Natural killer cell (primary cell): Measurements from ENCODE around the gene CLIC5. TPM values are rescaled to one million over a fixed set of nuclear protein-coding genes. Genes with fewer than 3 reads are reported as not detected.

ENCODE experiments used
- ATAC-seq, 3 donors: fragments of 150-1000 bp in 2 of 3; fragments of 200-7000 bp in 1 of 3; cut with Tn5 transposase; 1 replicate in 1 of 3; 2 replicates in 2 of 3; pipeline ENCODE4 v1.10.0; 2021; ENCODE audit warnings: mild to moderate bottlenecking in 2 of 3, moderate library complexity in 2 of 3
- DNase-seq, 2 donors: peaks; one replicate each; pipeline versions ENCODE4 v3.0.0 to v3.0.0-alpha.2; 2013 to 2021; ENCODE audit warnings: mixed read lengths in 1 of 2
- H3K27ac ChIP-seq: one replicate; pipeline ENCODE4 v1.5.1; 2013; ENCODE audit warnings: mild to moderate bottlenecking, low read length
- H3K27me3 ChIP-seq: one replicate; pipeline ENCODE4 v1.6.1; 2013; ENCODE audit warnings: low read length; ENCODE audit not compliant: control insufficient read depth, insufficient read depth
- H3K36me3 ChIP-seq: one replicate; pipeline ENCODE4 v1.6.1; 2013; ENCODE audit warnings: low read length; ENCODE audit not compliant: control insufficient read depth, insufficient read depth
- H3K4me1 ChIP-seq: one replicate; pipeline ENCODE4 v1.6.1; 2013; ENCODE audit warnings: low read length; ENCODE audit not compliant: control insufficient read depth, insufficient read depth
- H3K4me3 ChIP-seq: one replicate; pipeline ENCODE4 v1.5.1; 2013; ENCODE audit warnings: low read length
- H3K9me3 ChIP-seq: one replicate; pipeline ENCODE4 v1.6.1; 2013; ENCODE audit warnings: low read length; ENCODE audit not compliant: control insufficient read depth, insufficient read depth
- H3K27ac Mint-ChIP-seq, 2 donors: one replicate each; pipeline ENCODE4 v1.8.0; 2022; ENCODE audit warnings: mild to moderate bottlenecking in 2 of 2, mixed read lengths in 2 of 2, moderate library complexity in 1 of 2
- H3K27me3 Mint-ChIP-seq, 2 donors: one replicate each; pipeline ENCODE4 v1.8.0; 2022; ENCODE audit warnings: low read depth in 2 of 2, mixed read lengths in 2 of 2
- H3K36me3 Mint-ChIP-seq: one replicate; pipeline ENCODE4 v1.8.0; 2022; ENCODE audit warnings: mixed read lengths
- H3K4me1 Mint-ChIP-seq, 2 donors: one replicate each; pipeline ENCODE4 v1.8.0; 2022; ENCODE audit warnings: mixed read lengths in 2 of 2
- H3K4me3 Mint-ChIP-seq: one replicate; pipeline ENCODE4 v1.8.0; 2022; ENCODE audit warnings: mild to moderate bottlenecking, moderate library complexity, mixed read lengths
- H3K9me3 Mint-ChIP-seq, 2 donors: one replicate each; pipeline ENCODE4 v1.8.0; 2022; ENCODE audit warnings: mixed read lengths in 2 of 2
- WGBS: methylation state at CpG from one replicate; pipeline ENCODE4 v1.1.7; 2013; ENCODE audit warnings: missing lambda C conversion rate; ENCODE audit not compliant: insufficient coverage; 5-methylcytosine and 5-hydroxymethylcytosine counted together
- intact Hi-C: fragments of 100-400 bp; cut with micrococcal nuclease; formaldehyde crosslinking; loops from one replicate; pipeline ENCODE4 v1.14.2; 2022
- total RNA-seq, 4 donors: library from RNA; stranded (reverse); fragments of 120-200 nt in 1 of 4; gene quantifications; one replicate each; pipeline versions ENCODE4 v1.2.3 to v1.2.4, GENCODE V29; 2013 to 2022
- TF ChIP-seq, protein P1 (sequence below): fragments of 200-600 bp; IDR thresholded peaks from one replicate; pipeline ENCODE4 v1.8.0; 2022; ENCODE audit warnings: antibody characterized with exemption

The CLIC5 gene
- total RNA-seq, 3 donors from 2014 or later (not counting 1 experiment from before 2014, with no cell fraction given) = 0.52 to 1.7 (median 1.4) TPM

DNA sequence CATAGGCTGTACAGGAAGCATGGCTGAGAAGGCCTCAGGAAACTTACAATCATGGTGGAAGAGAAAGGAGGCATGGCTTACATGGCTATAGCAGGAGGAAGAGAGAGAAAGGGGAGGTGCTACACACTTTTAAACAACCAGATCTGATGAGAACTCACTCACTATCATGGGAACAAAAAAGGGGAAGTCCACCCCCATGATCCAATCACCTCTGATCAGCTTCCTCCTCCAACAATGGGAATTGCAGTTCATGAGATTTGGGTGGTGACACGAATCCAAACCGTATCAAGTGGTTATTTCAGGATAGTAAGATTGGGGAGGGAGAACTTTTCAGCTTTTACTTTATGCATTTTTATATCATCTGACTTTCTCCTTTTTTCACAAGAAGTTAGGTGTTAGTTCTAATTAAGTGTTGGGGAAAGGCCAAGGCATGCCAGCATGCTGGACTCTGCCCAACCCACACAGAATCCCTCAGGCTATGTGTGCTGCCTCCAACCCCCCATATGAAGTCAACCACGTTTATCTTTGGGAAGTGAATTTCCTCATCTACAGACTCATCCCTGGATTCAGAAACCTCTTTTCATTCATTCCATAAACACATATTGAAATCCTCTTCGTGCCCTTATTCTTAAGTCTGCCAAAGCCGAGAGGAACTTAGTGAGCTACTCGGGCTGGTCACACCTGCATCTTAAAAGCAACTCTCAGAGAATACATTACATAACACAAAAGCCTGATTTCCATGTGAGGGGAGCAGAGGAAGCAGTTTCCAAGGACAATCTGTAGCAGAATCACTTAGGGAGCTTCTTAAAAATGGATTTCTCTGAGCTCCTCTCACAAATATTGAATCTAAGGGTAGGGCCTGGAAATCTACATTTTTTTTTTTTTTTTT is 16.7 kb upstream of the CLIC5 start:
- intact Hi-C loops = no loop called here
- DNase-seq = no peak
- no peaks in the 10 kb centered on the region for H3K36me3 ChIP-seq
- Mint-ChIP-seq H3K36me3 (no peaks in the 10 kb centered on the region), H3K27me3 (peaks cover 15 to 16% of the 10 kb centered on the region in 2 donors), H3K9me3 (no peaks in the 10 kb centered on the region), H3K27ac (no peak overlapping the region), H3K4me3 (no peak overlapping the region), H3K4me1 (no peaks in the 10 kb centered on the region)
- no peaks in the 10 kb centered on the region for H3K9me3 ChIP-seq
- ATAC-seq = no peak
- no peak overlapping the region for H3K4me3 ChIP-seq
- H3K4me1 ChIP-seq = no peaks in the 10 kb centered on the region
- TF ChIP-seq, protein P1, sequence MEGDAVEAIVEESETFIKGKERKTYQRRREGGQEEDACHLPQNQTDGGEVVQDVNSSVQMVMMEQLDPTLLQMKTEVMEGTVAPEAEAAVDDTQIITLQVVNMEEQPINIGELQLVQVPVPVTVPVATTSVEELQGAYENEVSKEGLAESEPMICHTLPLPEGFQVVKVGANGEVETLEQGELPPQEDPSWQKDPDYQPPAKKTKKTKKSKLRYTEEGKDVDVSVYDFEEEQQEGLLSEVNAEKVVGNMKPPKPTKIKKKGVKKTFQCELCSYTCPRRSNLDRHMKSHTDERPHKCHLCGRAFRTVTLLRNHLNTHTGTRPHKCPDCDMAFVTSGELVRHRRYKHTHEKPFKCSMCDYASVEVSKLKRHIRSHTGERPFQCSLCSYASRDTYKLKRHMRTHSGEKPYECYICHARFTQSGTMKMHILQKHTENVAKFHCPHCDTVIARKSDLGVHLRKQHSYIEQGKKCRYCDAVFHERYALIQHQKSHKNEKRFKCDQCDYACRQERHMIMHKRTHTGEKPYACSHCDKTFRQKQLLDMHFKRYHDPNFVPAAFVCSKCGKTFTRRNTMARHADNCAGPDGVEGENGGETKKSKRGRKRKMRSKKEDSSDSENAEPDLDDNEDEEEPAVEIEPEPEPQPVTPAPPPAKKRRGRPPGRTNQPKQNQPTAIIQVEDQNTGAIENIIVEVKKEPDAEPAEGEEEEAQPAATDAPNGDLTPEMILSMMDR = no peak
- WGBS = 92% methylated on average over 4 of the region's 6 CpGs
- no peak overlapping the region for H3K27ac ChIP-seq
- peaks cover 4% of the 10 kb centered on the region for H3K27me3 ChIP-seq

DNA sequence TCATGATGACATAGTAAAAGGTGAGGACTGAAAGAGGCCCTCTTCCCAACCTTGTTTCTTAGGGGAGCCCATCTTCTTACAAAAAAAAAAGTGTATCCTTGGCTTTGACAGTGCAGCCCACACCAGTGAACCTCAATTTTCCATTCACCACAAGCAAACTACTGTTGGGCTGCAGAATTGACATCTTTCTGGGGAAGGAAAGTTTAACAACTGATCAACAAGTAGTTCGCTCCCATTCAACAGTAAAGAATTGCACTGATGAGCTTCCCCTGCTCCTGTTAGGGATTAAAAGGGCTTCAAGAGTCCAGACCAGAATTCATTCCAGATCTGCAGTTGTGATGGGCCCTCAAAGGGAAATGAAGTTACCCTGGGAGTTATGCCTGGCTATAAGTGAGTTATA is 13.9 kb upstream of the CLIC5 start:
- no peak overlapping the region for H3K27ac ChIP-seq
- Mint-ChIP-seq H3K36me3 (no peaks in the 10 kb centered on the region), H3K4me1 (no peaks in the 10 kb centered on the region), H3K27me3 (peaks cover 18 to 32% of the 10 kb centered on the region in 2 donors), H3K4me3 (no peak overlapping the region), H3K9me3 (no peaks in the 10 kb centered on the region), H3K27ac (no peak overlapping the region)
- no peaks in the 10 kb centered on the region for H3K4me1 ChIP-seq
- ATAC-seq (no peak), DNase-seq (no peak)
- WGBS = 75% methylated on average over 1 of the region's 1 CpG
- H3K36me3 ChIP-seq = no peaks in the 10 kb centered on the region
- peaks cover 4% of the 10 kb centered on the region for H3K27me3 ChIP-seq
- intact Hi-C loops = no loop called here
- no peak overlapping the region for H3K4me3 ChIP-seq
- TF ChIP-seq, protein P1 = no peak
- no peaks in the 10 kb centered on the region for H3K9me3 ChIP-seq

DNA sequence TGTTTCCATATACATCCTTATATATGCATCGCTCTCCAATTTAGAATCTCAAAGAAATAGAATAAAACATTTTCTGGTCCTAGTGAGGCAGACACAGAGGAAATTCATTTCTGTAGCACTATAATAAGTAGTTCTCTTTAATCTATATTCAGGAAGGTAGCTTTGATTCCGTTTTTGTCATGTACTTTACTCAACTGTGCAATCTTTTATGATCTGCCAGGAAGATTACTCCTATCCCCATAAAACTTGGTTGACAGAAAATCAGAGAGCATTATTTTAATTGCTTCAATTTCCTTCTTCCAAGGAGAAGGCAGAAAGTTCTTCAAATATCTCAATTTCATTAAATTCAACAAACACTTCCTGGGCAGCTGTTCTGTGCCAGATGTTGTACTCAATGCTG is 10.6 kb upstream of the CLIC5 start:
- Histone ChIP-seq H3K9me3 (no peaks in the 10 kb centered on the region), H3K27ac (no peak overlapping the region), H3K27me3 (peaks cover 10% of the 10 kb centered on the region), H3K36me3 (no peaks in the 10 kb centered on the region), H3K4me1 (no peaks in the 10 kb centered on the region), H3K4me3 (no peak overlapping the region)
- TF ChIP-seq, protein P1 = no peak
- 63% methylated on average over 1 of the region's 2 CpGs for WGBS
- intact Hi-C loops = no loop called here
- H3K4me1 Mint-ChIP-seq = no peaks in the 10 kb centered on the region
- H3K36me3 Mint-ChIP-seq = no peaks in the 10 kb centered on the region
- DNase-seq (no peak), ATAC-seq (no peak)
- H3K27ac Mint-ChIP-seq = no peak overlapping the region
- H3K4me3 Mint-ChIP-seq = no peak overlapping the region
- no peaks in the 10 kb centered on the region for H3K9me3 Mint-ChIP-seq
- H3K27me3 Mint-ChIP-seq = peaks cover 29 to 49% of the 10 kb centered on the region in 2 donors
